ENCODE measurements around the gene TIMMDC1.

- TF ChIP-seq CTCF (IDR thresholded peaks at IDR 0.05 in 8 of 11, conservative IDR thresholded peaks at IDR 0.05 in 3 of 11), result no peak
- no peak for TF ChIP-seq POLR2A (IDR thresholded peaks at IDR 0.05)
These were observed 52.0 kb downstream of the TIMMDC1 start for GRCh38 chr3:119550192-119550910.

All from spleen (tissue), 7 donors.